GM21576 (cell line): ENCODE measurements around the gene SIMC1.

Experiments
- ATAC-seq: cut with Tn5 transposase; IDR thresholded peaks from one replicate; pipeline ENCODE4 v1.9.1; 2021; ENCODE audit warnings: mild to moderate bottlenecking, moderate library complexity; ENCODE audit not compliant: unreplicated experiment

SIMC1 gene

DNA sequence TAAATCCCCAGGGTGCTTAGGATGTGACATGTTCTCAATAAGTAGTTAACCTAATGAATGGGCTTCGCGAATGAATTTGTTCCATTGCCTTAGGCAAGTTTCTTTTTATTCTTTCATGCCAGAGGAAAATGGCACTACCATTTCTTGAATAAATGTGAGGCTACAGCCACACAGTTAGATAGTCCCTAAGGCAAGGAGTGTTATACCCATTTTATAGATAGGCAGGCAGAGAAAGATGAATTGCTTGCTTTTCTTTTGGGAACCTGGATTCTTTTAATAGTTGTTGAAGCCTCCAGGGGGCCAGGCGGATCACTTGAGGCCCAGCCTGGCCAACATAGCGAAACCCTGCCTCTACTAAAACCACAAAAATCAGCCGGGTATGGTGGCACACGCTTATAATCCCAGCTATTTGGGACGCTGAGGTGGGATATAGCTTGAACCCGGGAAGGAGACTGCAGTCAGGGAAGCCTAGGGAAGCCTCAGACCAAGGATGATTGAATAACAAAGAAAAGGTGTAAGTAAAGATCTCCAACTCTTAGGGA, 149.2 kb downstream of the SIMC1 start:
- no peak for ATAC-seq

DNA sequence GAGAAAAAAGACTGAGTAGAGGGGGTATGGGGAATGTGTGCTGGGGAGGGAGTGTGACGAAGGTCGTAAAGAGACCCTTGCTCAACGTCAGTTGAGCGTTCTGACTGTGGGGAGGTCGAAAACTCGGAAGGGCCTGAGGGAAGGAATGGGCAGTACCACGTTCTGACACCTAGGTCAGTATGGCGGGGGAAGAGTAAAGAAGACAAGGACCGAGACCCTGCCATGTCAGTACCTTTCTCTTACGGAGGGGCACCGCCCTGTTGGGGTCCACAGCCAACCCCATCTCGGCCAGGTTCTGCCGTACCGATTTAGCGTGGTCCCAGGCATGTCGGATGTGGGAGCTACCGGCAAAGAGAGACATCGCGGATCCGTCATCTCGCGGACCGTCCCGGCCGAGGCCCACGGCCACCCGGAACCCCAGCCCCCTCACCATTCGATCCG, 149.8 kb downstream of the SIMC1 start:
- ATAC-seq, result no peak

DNA sequence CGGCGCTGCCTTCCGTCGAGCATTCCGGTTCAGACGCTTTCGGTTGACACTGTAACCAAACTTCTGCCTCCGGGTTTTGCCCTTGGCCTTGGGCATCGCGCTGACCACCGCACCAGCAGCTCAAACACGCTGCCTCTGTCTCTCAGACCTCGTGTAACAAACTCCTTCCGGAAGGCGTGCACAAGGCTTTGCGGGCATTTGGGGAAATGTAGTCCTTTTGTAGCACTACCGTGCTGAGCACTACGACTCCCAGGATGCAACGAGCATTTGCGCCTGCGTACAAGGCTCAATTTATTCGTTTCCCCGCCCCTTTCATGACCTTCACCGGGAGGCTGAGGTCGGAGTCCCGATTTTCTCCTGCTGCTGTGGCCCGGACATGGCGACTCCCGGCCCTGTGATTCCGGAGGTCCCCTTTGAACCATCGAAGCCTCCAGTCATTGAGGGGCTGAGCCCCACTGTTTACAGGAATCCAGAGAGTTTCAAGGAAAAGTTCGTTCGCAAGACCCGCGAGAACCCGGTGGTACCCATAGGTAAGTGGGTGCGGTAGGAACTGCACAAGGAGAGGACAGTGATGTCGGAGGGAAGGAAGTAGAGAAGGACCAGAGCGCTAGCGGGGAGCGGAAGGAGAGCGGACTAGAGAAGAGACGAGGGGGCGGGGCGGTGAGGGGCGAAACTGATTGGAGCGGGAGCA, 150.4 kb downstream of the SIMC1 start, which contains the start of the genes HIGD2A and NOP16:
TSS of gene HIGD2A (plus strand) at position 308 of the 691 bp plus-strand sequence. CDS start at position 377, 69 bp downstream.
TSS of gene NOP16 (minus strand) at position 155 of the 691 bp plus-strand sequence. CDS start at position 96, 59 bp downstream.
- ATAC-seq, result peak; percentile 84

DNA sequence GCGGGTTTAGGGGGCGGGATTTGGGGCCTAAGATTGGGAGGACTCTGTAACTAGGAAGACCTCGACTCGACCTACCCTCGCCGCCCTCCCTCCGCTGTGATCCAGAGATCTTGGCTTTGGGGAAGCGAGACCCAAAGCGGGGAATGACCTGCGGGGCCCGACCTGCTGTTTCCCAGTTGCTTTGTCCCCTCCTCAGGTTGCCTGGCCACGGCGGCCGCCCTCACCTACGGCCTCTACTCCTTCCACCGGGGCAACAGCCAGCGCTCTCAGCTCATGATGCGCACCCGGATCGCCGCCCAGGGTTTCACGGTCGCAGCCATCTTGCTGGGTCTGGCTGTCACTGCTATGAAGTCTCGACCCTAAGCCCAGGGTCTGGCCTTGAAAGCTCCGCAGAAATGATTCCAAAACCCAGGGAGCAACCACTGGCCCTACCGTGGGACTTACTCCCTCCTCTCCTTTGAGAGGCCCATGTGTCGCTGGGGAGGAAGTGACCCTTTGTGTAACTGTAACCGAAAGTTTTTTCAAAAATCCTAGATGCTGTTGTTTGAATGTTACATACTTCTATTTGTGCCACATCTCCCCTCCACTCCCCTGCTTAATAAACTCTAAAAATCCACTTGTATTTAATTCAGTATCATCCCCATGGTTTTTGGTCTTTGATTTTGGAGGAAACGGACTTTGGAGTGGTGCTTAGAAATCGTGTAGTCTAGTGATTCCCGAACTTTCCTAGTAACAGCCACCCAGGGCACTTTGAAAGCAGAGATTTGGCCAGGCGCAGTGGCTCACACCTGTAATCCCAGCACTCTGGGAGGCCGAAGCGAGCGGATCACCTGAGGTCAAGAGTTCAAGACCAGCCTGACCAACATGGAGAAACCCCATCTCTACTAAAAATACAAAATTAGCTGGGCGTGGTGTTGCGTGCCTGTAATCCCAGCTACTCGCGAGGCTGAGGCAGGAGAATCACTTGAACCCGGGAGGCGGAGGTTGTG, 151.2 kb downstream of the SIMC1 start:
- ATAC-seq, result peak; percentile 31

DNA sequence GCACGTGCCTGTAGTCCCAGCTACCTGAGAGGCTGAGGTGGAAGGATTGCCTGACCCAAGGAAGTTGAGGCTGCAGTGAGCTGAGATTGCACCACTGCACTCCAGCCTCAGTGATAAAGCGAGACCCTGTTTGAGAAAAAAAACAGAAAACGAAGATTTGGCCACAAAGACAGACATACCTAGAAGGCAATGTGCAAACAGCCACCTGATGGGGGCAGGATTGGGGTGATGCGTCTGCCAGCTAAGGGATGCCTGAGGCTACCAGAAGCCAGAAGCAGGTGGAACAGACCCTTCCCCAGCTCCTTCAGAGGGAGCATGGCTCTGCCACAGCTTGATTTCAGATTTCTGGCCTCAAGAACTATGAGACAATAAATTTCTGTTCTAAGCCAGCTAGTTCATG, 153.3 kb downstream of the SIMC1 start:
- ATAC-seq, result no peak

DNA sequence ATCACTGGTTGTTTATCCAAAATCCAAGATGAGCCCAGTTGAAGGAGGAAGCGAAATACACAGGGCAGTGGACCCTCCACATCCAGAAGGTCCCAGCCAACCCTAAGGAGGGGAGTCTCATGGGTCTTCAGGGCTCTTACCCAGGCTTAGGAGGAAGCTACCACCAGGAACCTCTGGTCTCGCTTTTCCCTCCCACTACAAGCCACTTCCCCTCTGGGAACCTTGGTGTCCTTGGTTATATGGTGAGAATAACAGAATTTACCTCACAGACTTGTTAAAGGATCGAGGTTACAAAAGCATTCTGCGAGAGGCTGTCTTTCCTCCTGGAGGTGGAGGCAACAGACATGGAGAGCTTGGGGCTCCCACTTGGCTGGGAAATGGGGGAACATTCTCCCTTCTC, 153.8 kb downstream of the SIMC1 start:
- ATAC-seq, result no peak

DNA sequence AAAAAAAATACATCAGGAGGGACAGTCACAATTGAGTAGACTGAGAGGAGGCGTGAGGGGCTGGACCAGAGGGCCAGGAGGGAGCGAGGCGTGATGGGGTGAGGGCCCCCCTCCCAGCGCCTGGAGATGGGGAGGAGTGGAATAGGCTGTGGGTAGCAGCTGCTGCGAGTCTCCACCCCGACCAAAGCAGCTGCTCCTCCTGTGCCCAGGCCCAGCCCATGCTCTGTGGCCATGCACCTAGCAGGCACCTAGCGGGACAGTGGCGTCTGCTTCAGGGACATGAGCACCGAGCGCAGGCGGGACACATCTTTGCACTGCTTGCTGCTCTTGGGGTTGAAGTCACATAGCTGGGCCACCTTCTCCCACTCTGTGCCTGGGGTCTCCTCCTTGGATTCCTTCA, 154.3 kb downstream of the SIMC1 start:
- no peak for ATAC-seq

DNA sequence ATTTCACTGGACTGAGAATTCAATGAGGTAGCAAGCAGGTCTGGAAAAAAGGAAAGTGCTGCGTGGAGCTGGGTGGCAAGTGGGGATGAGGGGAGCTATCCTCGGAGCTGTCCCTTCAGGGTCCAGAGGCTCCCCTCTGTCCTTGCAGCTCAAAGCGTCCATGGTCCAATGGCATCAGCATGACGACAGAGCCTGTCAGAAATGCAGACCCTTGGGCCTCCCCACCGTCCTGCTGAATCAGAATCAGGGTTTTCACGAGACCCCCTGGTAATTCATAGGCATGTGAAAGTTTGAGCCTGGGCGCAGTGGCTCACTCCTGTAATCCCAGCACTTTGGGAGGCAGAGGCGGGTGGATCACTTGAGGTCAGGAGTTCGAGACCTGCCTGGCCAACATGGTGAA, 155.9 kb downstream of the SIMC1 start:
- ATAC-seq, result no peak

DNA sequence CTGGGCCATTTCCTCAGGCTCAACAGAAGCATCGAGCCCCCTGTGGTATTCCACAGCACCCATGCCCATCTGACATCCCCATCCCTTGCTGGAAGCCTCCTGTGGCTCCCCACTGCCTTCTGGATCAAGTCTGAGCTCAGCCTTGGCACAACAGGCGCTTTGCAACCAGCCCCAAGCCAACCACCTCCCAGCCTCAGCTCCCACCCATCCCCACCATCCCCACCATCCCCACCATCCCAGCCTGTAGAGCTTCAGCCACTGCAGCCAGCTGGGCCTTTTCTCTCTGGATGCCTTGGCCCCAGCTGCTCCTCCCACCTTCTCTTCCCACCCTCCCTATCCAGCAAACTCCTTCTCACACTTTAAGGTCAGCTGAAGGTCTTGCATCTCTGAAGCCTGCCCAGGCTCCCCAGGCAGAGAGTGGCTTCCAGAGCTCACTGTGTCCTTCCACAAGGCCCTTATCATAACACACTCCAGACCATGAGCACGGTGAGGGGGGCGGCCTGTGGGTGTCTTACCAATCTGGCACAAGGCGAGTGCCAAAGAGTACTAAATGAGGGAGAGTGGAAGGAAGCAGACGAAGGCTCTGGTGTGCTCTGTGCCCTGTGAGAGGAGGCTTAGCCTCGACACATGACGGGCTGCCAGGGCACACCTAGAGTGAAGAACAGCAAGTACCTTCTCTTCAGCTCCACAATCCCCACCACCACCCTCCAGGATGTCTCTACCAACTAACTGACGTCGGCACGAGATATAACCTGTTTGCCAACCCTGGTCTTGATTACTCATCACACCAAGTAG, 156.9 kb downstream of the SIMC1 start:
- ATAC-seq, result no peak
